HG03095 (cell line): ENCODE data around the gene ZNF565.
"Not testable (repeated sequence)": the region's sequence is repeated elsewhere in the genome, so short reads cannot be mapped to it uniquely, and the experiment has no call there.

ENCODE experiments used
- ATAC-seq: cut with Tn5 transposase; IDR thresholded peaks from one replicate; pipeline ENCODE4 v1.9.1; 2021; ENCODE audit warnings: moderate library complexity; ENCODE audit not compliant: unreplicated experiment

The ZNF565 gene

GRCh38 chr19:36152019-36152351 is 62.5 kb downstream of the ZNF565 start:
- ATAC-seq = no peak

- ATAC-seq = no peak
These were observed 63.1 kb downstream of the ZNF565 start for GRCh38 chr19:36151144-36152018.

- ATAC-seq = no peak
These were observed 63.9 kb downstream of the ZNF565 start for GRCh38 chr19:36150586-36150985.

GRCh38 chr19:36149673-36150406 is 64.6 kb downstream of the ZNF565 start:
- no peak for ATAC-seq

GRCh38 chr19:36144624-36145023 is 69.8 kb downstream of the ZNF565 start:
- no peak for ATAC-seq

GRCh38 chr19:36142496-36142895 is 72.0 kb downstream of the ZNF565 start:
- ATAC-seq = no peak

GRCh38 chr19:36142046-36142445 is 72.4 kb downstream of the ZNF565 start:
- ATAC-seq = no peak

GRCh38 chr19:36141039-36141927 is 73.2 kb downstream of the ZNF565 start:
- ATAC-seq = peak; percentile 35

- ATAC-seq = no peak
These were observed 74.0 kb downstream of the ZNF565 start for GRCh38 chr19:36140304-36141038.

- ATAC-seq = peak; percentile 69
These were observed 74.8 kb downstream of the ZNF565 start, which contains the start of gene CAPNS1 for GRCh38 chr19:36139473-36140303. Gene CAPNS1, plus strand, starts transcription at chr19:36140066. Its CDS starts 946 bp downstream, at chr19:36141012.

GRCh38 chr19:36139120-36139472 is 75.4 kb downstream of the ZNF565 start:
- no peak for ATAC-seq

GRCh38 chr19:36136964-36137686 is 77.3 kb downstream of the ZNF565 start:
- ATAC-seq = no peak

- not testable (repeated sequence) for ATAC-seq
These were observed 79.6 kb downstream of the ZNF565 start for GRCh38 chr19:36134867-36135266.
